Tibial nerve (tissue), 4 donors: Measurements from ENCODE around the gene TTLL4.

ENCODE experiments used
- EP300 ChIP-seq, 2 donors: sonication (generic); formaldehyde crosslinking; IDR thresholded peaks; one replicate each; pipeline ENCODE4 v1.6.1; 2017; ENCODE audit warnings: antibody characterized with exemption in 2 of 2, mild to moderate bottlenecking in 1 of 2
- POLR2A ChIP-seq, 2 donors: fragments of 450-650 bp; IDR thresholded peaks; one replicate each; pipeline ENCODE4 v1.6.1; 2017; ENCODE audit warnings: antibody characterized with exemption in 2 of 2, mild to moderate bottlenecking in 2 of 2, moderate library complexity in 2 of 2
- TF ChIP-seq, protein P1 (sequence below), 5 experiments: fragments of 200-600 bp in 3 of 5; fragments of 450-650 bp in 2 of 5; sonication (generic) in 3 of 5; IDR thresholded peaks; one replicate each; pipeline ENCODE4 v1.5.1; 2016 to 2019; ENCODE audit warnings: antibody characterized with exemption in 5 of 5, mild to moderate bottlenecking in 3 of 5, moderate library complexity in 2 of 5

DNA sequence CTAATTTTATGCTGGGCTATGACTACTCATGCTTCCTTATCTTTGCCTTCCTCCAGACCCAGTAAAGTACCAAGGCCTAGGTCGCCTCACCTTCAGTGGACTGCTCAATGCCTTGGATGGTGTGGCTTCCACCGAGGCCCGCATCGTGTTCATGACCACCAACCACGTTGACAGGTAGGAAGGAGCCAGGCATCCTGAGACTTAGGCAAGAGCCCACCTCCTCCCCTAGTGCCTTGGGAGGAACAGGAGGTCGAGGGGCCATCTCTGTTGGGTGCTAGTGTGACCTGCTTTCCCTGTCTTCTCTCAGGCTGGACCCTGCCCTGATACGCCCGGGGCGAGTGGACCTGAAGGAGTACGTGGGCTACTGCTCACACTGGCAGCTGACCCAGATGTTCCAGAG, 47.8 kb upstream of the TTLL4 start:
- TF ChIP-seq, protein P1, sequence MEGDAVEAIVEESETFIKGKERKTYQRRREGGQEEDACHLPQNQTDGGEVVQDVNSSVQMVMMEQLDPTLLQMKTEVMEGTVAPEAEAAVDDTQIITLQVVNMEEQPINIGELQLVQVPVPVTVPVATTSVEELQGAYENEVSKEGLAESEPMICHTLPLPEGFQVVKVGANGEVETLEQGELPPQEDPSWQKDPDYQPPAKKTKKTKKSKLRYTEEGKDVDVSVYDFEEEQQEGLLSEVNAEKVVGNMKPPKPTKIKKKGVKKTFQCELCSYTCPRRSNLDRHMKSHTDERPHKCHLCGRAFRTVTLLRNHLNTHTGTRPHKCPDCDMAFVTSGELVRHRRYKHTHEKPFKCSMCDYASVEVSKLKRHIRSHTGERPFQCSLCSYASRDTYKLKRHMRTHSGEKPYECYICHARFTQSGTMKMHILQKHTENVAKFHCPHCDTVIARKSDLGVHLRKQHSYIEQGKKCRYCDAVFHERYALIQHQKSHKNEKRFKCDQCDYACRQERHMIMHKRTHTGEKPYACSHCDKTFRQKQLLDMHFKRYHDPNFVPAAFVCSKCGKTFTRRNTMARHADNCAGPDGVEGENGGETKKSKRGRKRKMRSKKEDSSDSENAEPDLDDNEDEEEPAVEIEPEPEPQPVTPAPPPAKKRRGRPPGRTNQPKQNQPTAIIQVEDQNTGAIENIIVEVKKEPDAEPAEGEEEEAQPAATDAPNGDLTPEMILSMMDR (IDR thresholded peaks at IDR 0.05) = no peak
- TF ChIP-seq POLR2A (IDR thresholded peaks at IDR 0.05) (no peak), EP300 (IDR thresholded peaks at IDR 0.05) (no peak)
